NCI-H187 (cell line): ENCODE results near the gene NCR1.
"Not testable (repeated sequence)": the region's sequence is repeated elsewhere in the genome, so short reads cannot be mapped to it uniquely, and the experiment has no call there.

Experiments used
- DNase-seq, 2 experiments: peaks; one replicate each; lab custom pipeline; 2025; lab: John Stamatoyannopoulos, UW

NCR1 gene, protein sequence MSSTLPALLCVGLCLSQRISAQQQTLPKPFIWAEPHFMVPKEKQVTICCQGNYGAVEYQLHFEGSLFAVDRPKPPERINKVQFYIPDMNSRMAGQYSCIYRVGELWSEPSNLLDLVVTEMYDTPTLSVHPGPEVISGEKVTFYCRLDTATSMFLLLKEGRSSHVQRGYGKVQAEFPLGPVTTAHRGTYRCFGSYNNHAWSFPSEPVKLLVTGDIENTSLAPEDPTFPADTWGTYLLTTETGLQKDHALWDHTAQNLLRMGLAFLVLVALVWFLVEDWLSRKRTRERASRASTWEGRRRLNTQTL

DNA sequence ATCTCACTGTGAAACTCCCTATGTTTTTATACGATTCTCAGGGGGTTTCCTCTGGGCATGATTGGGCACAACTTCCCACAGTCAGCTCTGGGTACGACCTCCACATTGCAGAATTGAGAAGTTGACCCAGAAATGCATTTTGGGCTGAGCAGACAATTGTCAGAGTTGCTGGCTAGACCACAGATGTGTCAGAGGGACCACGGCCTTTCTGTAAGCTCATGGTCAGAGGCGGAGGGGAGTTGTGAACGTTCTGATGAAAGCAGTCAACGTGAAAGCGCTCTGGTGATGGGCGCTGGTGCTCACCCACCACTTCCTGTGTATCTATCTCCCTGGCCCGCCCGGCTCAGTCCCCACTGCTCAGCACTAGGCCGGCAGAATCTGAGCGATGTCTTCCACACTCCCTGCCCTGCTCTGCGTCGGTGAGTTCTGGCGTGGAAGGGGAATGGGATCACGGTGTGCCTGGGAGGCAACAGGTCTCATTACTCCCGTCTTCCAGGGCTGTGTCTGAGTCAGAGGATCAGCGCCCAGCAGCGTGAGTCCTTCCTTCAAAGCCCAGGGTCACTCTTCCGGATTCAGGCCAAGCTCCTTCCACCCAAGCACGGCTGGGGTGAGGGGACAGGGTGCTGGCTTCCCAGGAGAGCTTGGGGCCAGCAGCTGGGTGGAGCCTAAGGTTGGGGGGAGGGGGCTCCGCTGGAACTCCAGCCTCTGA is at the start of gene NCR1:
TSS of gene NCR1 (plus strand) at position 346 of the 709 bp plus-strand sequence. CDS start at position 386, 40 bp downstream.
- no peak for DNase-seq

DNA sequence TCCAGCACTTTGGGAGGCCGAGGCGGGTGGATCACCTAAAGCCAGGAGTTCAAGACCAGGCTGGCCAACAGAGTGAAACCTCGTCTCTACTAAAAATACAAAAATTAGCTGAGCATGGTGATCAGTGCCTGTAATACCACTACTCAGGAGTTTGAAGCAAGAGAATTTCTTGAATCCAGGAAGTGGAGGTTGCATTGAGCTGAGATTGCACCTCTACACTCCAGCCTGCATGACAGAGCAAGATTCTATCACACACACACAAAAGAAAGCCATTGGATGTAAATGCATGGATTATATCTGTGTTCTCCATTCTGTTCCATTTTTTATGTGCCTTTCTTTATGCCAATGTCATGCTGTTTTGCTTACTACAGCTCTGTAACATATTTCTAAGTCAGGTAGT is 47.5 kb upstream of the NCR1 start:
- DNase-seq, result not testable (repeated sequence)

DNA sequence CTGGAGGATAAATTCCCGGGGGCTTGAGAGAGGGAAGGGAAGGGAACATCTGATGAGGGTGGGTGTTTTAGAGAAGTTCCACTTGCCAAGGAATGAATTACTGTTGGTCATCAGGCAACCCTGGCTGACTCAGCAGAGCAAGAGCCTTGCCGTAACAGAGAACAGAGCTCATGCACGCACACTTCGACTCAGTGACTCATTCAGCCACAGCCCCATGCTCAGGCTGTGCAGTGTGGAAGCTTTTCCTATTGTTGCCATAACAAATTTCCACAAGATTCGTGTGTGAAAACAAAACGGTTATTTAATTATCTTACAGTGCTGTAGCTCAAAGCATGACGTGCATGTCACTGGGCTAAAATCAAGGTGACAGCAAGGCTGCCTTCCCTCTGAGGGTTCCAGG is 46.5 kb upstream of the NCR1 start:
- DNase-seq, result not testable (repeated sequence)

DNA sequence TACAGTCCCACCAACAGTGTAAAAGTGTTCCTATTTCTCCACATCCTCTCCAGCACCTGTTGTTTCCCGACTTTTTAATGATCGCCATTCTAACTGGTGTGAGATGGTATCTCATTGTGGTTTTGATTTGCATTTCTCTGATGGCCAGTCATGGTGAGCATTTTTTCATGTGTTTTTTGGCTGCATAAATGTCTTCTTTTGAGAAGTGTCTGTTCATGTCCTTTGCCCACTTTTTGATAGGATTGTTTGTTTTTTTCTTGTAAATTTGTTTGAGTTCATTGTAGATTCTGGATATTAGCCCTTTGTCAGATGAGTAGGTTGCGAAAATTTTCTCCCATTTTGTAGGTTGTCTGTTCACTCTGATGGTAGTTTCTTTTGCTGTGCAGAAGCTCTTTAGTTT is 42.5 kb upstream of the NCR1 start:
- DNase-seq, result not testable (repeated sequence)

DNA sequence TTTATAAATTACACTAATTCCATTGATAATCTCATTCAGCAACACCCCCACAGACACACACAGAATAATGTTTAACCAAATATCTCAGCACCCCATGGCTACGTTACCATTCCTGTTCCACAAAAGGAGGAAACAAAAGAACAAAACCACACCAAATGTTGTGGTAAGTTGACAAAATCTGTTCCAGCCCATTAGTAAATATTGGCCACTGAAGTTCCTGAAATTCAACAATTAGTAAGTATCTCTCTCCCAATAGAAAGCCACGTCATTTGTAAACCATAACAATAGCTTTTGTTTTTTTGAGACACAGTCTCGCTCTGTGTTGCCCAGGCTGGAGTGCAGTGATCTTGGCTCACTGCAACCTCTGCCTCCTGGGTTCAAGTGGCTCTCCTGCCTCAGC is 34.3 kb upstream of the NCR1 start:
- DNase-seq, result no peak

DNA sequence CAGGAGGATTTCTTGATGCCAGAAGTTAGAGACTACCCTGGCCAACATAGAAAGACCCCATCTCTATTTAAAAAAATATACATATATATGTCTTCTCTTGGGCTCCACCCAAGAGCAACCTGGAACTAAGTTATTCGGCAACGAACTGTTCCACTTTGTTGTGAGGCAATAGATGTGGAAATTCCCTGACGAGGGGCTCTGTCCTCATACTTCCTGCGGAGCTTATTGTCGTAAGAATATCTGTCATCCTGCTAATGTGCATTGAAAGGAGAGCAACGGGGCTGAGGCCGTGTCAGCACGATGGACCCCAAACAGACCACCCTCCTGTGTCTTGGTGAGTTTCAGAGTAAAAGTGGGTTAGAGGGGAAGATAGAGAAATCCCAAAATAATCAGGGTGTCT is 32.0 kb upstream of the NCR1 start, which contains the start of gene FCAR:
TSS of gene FCAR (plus strand) at position 246 of the 400 bp plus-strand sequence. CDS start at position 301, 55 bp downstream.
- DNase-seq, result no peak

DNA sequence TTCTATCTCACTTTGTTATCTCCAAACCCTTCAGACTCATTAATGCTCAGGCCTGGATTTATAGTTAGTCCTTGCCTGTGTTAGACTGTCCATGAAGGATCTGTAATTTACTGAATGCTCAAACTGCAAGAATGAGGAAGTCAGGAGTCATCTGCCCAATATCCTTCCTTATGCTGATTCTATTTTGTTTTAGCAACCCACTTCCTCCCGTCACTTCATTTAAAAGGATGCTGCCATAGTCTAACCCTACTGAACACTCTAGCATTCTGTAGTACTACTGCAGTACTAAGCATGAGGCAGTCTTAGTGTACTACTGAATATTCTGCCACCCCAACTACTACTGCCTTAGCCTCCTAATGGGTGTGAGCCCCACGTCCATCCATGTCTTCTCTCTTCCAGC is 30.4 kb upstream of the NCR1 start:
- DNase-seq, result no peak

DNA sequence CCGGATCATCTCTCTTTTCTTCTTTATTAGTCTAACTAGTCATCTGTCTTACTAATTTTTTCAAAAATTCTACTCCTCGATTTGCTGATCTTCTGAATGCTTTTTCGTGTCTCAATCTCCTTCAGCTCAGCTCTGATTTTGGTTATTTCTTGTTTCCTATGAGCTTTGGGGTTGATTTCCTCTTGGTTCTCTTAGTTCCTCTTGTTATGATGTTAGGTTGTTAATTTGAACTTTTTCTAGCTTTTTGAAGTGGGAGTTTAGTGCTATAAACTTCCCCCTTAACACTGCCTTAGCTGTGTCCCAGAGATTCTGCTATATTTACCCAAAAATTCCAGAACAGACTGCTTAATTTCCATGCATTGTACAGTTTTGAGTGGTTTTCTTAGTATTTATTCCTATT is 28.5 kb upstream of the NCR1 start:
- no peak for DNase-seq

DNA sequence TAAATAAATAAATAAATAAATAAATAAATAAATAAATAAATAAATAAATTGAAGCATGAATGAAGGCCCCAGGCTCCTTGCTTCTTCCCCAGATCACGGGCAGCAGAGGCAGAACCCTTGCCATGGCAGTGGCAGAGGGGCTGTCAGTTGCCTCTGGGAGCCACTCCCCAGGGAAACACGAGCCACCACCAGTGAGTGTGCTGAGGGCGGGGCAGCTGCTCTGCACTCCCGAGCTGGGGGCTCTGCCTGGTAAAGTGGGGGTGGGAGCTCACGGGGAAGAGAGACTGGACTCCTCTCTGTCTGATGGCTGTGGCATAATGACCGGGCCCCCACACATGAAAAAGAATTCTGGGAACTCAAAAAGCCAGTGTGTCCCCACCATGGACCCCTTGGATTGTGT is 24.1 kb upstream of the NCR1 start:
- no peak for DNase-seq

DNA sequence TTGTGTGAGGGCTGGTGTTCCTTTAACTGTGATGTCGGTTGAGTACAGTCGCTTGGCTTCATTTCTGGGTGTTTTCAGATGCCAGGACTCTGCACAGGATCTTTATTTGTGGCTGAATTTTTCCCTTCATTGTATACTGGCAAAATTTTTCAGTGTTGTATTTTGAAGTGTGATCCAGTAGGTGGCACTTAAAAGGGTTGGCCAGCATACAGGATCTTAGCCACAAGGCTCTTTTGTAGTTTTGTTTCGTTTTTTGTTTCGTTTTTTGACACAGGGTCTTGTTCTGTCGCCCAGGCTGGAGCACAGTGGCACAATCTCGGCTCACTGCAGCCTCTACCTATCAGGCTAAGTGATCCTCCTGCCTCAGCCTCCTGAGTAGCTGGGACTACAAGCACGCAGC is 23.2 kb upstream of the NCR1 start:
- no peak for DNase-seq

DNA sequence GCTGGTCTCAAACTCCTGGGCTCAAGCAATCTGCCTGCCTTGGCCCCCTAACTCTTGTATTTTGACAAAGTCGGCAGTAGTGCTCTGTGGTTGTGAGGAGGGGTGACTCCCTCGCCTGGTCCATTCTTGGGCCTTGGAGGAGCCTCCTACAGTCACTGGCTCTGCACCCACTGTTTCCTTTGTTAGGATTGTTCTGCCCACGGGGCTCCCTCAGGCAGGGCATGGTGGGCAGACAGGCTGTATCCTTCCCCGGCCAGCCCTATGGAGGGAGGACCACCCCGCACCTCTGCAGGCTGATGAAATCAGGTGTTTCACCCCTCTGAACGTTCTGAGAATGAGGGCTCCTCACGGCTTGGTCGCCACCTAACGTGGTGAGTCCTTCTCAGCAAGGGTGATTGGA is 22.7 kb upstream of the NCR1 start:
- no peak for DNase-seq

DNA sequence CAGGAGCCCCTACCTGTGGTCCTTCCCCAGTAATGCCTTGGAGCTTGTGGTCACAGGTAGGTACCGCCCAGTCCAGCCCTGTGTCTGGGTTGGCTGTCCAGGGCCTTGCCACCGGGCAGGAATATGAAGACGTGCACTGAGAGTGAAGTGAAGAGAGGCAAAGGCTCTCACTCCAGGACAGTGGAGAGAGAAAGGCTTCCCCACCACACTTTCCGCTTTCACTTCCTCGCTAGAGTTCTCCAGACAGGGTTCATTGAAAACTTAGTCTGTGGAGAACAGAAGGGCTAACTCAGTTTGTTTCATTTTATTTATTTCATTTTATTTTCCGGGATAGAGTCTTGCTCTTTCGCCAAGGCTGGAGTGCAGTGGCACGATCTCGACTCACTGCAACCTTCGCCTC is 17.7 kb upstream of the NCR1 start:
- DNase-seq, result no peak

DNA sequence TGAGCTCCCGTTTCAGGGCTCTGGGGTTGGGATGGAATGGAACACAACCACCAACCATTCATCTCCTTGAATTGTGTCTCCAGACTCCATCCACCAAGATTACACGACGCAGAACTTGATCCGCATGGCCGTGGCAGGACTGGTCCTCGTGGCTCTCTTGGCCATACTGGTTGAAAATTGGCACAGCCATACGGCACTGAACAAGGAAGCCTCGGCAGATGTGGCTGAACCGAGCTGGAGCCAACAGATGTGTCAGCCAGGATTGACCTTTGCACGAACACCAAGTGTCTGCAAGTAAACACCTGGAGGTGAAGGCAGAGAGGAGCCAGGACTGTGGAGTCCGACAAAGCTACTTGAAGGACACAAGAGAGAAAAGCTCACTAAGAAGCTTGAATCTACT is 16.4 kb upstream of the NCR1 start:
- no peak for DNase-seq

DNA sequence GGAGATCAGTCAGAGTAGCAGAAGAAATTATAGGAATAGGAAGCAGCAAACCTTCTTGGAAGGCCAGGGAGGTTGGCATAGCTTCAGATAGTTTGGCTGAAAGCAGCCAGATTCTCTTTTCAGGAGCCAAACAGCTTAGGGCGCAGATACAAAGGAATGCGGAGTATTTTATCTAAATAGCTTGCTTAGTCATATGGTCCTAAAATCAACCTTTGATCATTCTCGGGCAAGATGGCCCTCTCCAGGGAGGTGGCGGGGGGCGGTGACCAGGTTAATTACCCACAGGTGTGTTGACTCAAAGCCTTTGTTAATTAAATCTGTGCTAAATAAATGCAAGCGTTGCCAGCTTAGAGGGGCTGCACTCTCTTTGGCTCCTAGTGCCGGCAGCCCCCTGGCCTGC is 12.5 kb upstream of the NCR1 start:
- DNase-seq, result no peak

DNA sequence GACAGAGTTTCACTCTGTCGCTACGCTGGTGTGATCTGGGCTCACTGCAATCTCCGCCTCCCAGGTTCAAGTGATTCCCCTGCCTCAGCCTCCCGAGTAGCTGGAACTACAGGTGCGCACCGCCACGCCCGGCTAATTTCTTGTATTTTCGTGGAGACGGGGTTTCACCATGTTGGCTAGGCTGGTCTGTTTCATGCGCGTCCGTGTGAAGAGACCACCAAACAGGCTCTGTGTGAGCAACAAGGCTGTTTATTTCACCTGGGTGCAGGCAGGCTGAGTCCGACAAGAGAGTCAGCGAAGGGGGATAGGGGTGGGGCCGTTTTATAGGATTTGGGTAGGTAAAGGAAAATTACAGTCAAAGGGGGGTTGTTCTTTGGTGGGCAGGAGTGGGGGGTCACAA is 11.8 kb upstream of the NCR1 start:
- not testable (repeated sequence) for DNase-seq

DNA sequence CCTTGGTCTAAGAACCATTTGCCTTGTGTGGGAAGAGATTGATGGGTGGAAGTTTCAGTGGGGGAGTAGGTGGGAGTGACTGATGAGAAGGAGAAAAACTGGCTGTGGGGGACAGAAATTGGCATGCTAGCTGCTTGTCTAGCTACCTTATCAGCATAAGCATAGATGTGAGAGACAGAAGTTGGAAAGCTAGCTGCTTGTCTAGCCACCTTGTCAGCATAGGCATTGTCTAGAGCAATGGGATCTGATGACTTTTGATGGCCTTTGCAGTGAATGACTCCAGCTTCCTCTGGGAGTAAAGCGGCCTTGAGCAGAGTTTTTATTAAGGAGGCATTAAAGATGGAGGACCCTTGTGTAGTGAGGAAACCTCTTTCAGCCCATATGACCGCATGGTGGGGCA is 9.9 kb upstream of the NCR1 start:
- no peak for DNase-seq

DNA sequence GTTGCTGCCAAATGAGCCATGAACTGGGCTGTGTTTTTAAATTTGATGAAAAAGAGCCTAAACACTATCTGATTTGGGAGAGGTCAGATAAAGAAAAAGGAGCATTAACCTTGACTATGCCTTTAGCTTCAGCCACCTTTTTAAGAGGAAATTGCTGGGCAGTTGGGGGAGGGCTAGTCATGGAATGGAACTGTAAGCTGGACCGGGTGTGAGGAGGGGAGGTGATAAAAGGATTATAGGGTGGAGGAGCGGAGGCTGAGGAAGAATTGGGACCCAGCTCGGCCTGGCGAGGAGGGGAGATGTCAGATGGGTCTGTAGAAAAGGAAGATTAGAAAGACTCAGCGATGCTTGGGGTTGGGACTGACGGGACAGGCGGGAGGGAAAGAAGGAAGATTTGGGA is 7.3 kb upstream of the NCR1 start:
- DNase-seq, result not testable (repeated sequence)

DNA sequence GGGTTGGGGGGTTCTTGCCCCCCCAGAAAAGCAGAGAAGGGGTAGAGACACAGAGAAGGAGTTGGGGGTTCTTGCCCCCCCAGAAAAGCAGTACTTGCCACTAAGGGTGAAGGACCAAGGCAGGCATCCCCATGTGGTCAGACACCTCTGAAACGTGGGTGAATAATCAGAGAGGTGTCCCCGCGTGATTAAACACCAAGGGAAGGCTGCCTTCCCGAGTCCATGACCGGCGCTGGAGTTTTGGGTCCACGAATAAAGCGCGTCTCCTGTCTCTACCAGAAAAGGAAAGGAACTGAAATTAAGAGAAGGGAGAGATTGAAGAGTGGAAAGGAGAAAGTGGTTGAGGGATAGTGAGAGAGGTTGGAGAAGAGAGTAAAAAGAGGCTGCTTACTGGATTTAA is 6.3 kb upstream of the NCR1 start:
- not testable (repeated sequence) for DNase-seq

DNA sequence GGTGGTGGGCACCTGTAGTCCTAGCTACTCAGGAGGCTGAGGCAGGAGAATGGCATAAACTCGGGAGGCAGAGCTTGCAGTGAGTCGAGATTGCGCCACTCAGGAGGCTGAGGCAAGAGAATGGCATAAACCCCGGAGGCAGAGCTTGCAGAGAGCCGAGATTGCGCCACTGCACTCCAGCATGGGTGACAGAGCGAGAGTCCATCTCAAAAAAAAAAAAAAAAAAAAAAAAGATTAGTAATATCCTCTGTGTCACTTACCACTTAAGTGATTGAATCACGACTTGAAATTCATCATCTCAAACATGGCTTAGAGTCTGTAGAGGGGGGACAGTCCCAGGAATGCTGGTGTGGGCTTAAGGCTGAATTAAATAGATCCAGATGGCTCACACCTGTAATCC is 4.8 kb upstream of the NCR1 start:
- not testable (repeated sequence) for DNase-seq

DNA sequence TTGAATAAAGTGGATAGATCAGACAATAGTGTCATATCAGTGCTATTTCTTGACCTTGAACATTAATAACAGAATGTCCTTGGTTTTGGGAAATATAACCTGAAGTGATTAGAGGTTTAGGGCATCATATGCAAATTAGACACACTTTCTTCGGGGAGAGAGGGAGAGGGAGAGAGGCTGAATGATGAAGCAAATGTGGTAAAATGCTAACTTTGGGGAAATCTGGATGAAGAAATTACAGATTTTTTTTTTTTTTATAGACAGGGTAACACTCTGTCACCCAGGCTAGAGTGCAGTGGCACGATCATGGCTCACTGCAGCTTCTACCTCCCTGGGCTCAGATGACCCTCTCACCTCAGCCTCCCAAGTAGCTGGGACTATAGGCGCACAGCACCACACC is 3.9 kb upstream of the NCR1 start:
- no peak for DNase-seq

DNA sequence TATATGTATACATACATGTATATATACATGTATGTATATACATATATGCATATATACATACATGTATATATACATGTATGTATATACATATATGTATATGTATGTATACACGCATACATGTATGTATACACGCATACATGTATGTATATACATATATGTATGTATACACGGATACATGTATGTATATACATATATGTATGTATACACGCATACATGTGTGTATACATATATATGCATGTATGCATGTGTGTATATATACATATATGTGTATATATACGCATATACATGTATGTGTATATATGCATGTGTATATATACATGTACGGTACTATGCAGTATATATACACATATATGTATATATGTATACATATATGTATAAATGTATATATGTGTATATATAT is 2.6 kb upstream of the NCR1 start:
- no peak for DNase-seq

DNA sequence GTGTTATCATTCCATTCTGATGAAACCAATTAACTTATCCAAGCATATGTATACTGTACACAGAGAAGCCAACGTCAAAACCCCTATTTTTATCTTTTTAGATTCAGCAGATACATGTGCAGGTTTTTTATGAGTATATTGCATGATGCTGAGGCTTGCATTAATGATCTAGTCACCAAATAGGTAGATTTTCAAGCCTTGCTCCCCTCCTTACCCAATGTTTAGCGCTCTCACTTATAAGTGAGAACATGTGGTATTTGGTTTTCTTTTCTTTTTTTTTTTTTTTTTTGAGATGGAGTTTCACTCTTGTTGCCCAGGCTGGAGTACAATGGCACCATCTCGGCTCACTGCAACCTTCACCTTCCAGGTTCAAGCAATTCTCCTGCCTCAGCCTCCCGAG is 1.7 kb upstream of the NCR1 start:
- not testable (repeated sequence) for DNase-seq

DNA sequence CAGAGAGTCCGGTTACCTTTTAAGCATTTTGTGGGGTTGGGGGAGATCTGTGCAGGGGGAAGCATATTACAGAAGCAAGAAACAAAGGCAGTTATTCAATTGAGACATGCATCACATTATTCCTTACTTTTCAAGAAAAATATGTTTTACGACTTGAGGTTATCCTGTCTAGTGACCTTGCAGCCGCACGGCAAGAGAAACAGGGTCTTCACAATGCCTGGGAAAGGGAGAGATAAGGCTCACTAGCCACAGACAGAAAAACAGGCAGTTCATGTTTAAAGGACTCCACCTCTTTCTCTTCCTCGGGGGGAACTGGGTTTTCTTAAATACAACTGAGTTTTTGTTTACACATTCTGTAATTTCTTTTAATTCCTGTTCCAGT is 536 bp upstream of the NCR1 start:
- no peak for DNase-seq

DNA sequence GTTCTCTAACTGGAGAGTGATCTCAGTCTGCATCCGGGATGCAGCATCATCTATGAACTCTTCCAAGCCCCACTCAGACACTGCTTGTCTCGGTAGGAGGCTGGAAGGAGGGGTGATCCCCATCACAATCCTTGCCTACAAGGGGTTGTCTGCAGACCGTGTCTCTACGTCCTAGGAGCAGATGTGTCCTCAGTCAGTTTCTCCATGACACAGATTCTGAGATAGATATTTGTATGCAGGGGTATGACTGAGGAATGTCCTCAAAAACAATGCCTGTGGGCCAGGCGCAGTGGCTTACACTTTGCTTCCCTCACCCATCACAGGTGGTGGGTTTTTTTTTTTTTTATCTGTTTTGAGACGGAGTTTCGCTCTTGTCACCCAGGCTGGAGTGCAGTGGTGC is 871 bp downstream of the NCR1 start:
- no peak for DNase-seq
